Erythroblast (primary cell): Measurements from ENCODE around the gene HOXB4.

Source experiments
- GATA1 ChIP-seq: IDR thresholded peaks from 2 replicates; pipeline ENCODE4 v1.6.1; 2011; ENCODE audit warnings: low read depth, mild to moderate bottlenecking, control low read depth, low read length, moderate library complexity
- POLR2A ChIP-seq: IDR thresholded peaks from 2 replicates; pipeline ENCODE4 v1.6.1; 2011; ENCODE audit warnings: mild to moderate bottlenecking, low read length

DNA sequence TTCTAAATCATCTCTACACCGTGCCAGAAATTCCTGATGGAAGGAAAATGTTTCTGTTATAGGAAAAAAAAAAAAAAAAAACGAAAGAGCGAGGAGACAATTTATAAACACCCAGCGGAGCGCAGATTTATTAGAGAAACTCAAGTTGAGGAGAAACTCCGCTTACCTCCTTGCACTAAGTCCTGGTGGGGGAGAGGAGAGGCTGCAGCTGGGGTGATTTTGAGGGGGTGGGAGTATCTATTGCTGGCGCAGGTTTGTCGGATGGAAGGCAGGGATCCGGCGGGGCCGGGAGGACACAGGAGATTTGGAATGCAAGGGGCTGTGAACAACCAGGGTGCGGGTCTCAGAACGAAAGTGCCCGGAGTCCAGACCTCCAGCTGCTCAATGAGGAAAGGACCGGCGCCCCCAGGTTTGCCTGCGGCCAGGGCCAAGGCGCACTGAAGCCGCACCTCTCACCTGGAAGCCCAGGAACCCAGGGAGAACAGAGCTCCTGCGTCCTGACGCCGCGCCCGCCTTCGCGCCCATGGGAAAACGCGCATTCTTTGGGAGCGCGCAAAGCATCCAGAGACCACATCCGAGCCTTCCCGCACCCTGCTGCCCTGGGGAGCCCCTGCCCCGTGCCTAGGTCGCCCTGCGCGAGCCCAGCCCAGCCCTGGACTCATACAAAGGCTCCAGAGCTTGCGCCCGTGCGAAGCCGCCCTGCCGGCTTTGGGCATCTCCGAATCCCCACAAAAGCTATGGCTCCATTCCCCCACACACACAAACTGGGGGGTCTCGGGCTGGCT lies 39.5 kb upstream of the HOXB4 start:
- TF ChIP-seq POLR2A (no peak), GATA1 (no peak)
